Panc1 (cell line): ENCODE data around the gene OR2AK2. TPM values are rescaled to one million over a fixed set of nuclear protein-coding genes. Genes with fewer than 3 reads are reported as not detected.

Experiments
- ATAC-seq: fragments of 200-7000 bp; cut with Tn5 transposase; 2 replicates; pipeline ENCODE4 v1.9.1; 2020; ENCODE audit warnings: mild to moderate bottlenecking, moderate library complexity
- BruUV-seq: library from RNA; stranded (reverse); fragments of 400-500 nt; replicated peaks from 2 replicates; lab custom pipeline; 2021; lab: Mats Ljungman, UMichigan
- CTCF ChIA-PET: fragments of 300-600 bp; sonication (Branson Sonifier 250); formaldehyde crosslinking; loops from one replicate; lab custom pipeline; 2022; ENCODE audit warnings: antibody characterized with exemption; lab: Charles Lee
- POLR2A ChIA-PET: fragments of 300-600 bp; sonication (Branson Sonifier 250); formaldehyde crosslinking; loops from one replicate; lab custom pipeline; 2022; ENCODE audit warnings: antibody characterized with exemption; lab: Charles Lee
- DNase-seq: peaks from one replicate; pipeline ENCODE4 v3.0.0-alpha.2; 2010; ENCODE audit warnings: low read depth, low spot score
- H3K27ac ChIP-seq: 2 replicates; pipeline ENCODE4 v1.5.1; 2011; ENCODE audit warnings: mild to moderate bottlenecking, low read length, inconsistent platforms
- H3K27me3 ChIP-seq: fragments of 200-500 bp; sonication (Bioruptor generic); 2 replicates; pipeline ENCODE4 v1.6.0; 2014; ENCODE audit warnings: low read length, inconsistent platforms; ENCODE audit not compliant: control insufficient read depth, insufficient read depth
- H3K36me3 ChIP-seq: fragments of 200-500 bp; sonication (Bioruptor generic); 2 replicates; pipeline ENCODE4 v1.5.1; 2014; ENCODE audit warnings: inconsistent platforms, mild to moderate bottlenecking, low read length, moderate library complexity; ENCODE audit not compliant: control insufficient read depth, insufficient read depth
- H3K4me1 ChIP-seq: 2 replicates; pipeline ENCODE4 v1.5.1; 2011; ENCODE audit warnings: inconsistent platforms, mild to moderate bottlenecking, low read length, moderate library complexity; ENCODE audit not compliant: control insufficient read depth, insufficient read depth
- H3K4me3 ChIP-seq, 2 experiments: 2 replicates each; pipeline ENCODE4 v1.5.1; 2011 to 2012; ENCODE audit warnings: low read depth in 2 of 2, low read length in 2 of 2, mild to moderate bottlenecking in 2 of 2, inconsistent platforms in 1 of 2, moderate library complexity in 1 of 2
- H3K9me3 ChIP-seq: fragments of 200-500 bp; sonication (Bioruptor generic); 2 replicates; pipeline ENCODE4 v1.5.1; 2014; ENCODE audit warnings: low read depth, mild to moderate bottlenecking, inconsistent platforms, low read length, moderate library complexity; ENCODE audit not compliant: control insufficient read depth, insufficient read depth
- CTCF ChIP-seq: fragments of 450-650 bp; IDR thresholded peaks from 2 replicates; pipeline ENCODE4 v1.5.1; 2017; ENCODE audit warnings: mild to moderate bottlenecking
- POLR2AphosphoS5 ChIP-seq: IDR thresholded peaks from 2 replicates; pipeline ENCODE4 v1.6.1; 2012; ENCODE audit warnings: mild to moderate bottlenecking, low read depth, low read length, moderate library complexity
- REST ChIP-seq, 2 experiments: IDR thresholded peaks; 2 replicates each; pipeline ENCODE4 v1.6.1; 2011 to 2012; ENCODE audit warnings: low read depth in 2 of 2, control low read depth in 1 of 2, low read length in 1 of 2, mild to moderate bottlenecking in 1 of 2, moderate library complexity in 1 of 2; ENCODE audit not compliant: insufficient read depth in 1 of 2
- SIN3A ChIP-seq: IDR thresholded peaks from 2 replicates; pipeline ENCODE4 v1.6.1; 2012; ENCODE audit warnings: low read depth, mild to moderate bottlenecking, low read length, moderate library complexity, borderline replicate concordance; ENCODE audit not compliant: insufficient read depth
- TCF7L2 ChIP-seq: IDR thresholded peaks from 2 replicates; pipeline ENCODE4 v1.6.1; 2011; ENCODE audit warnings: mild to moderate bottlenecking, low read depth, low read length, inconsistent platforms
- in situ Hi-C: cut with HindIII; loops from 2 replicates; pipeline ENCODE4 v1.10.0; 2016; ENCODE audit warnings: low sequenced_read_pairs, low pct_unique_long_range_greater_than_20kb
- intact Hi-C: fragments of 100-400 bp; cut with micrococcal nuclease; formaldehyde crosslinking; loops from one replicate; pipeline ENCODE4 v1.10.0; 2022; ENCODE audit not compliant: unreplicated experiment
- total RNA-seq: library from RNA; stranded (reverse); gene quantifications from one replicate; pipeline ENCODE4 v1.2.1, GENCODE V29; 2021; ENCODE audit not compliant: unreplicated experiment

OR2AK2 gene
- total RNA-seq, 1 experiment from 2014 or later = not detected

- no TSS peak for BruUV-seq
- DNase-seq = no peak
- ChIA-PET CTCF (no interaction called here), POLR2A (no interaction called here)
- Histone ChIP-seq H3K4me3 (no peak overlapping the region), H3K36me3 (no peaks in the 10 kb centered on the region), H3K27ac (no peak overlapping the region), H3K27me3 (no peaks in the 10 kb centered on the region), H3K4me1 (no peaks in the 10 kb centered on the region), H3K9me3 (0 out of 2 replicates have a peak, but pooled peaks cover 3% of the 10 kb centered on the region)
- in situ Hi-C loops = no loop called here
- no peak for TF ChIP-seq SIN3A
- no peak for TF ChIP-seq REST (IDR thresholded peaks at IDR 0.05; ENCODE audit: insufficient read depth in 1 of 2, low read depth in 2 of 2, low read length in 1 of 2)
- TF ChIP-seq CTCF = no peak
- TF ChIP-seq TCF7L2 = no peak
- TF ChIP-seq POLR2AphosphoS5 = no peak
- ATAC-seq = no peak
- intact Hi-C loops = no loop called here
These were observed 31.0 kb upstream of the OR2AK2 start for GRCh38 chr1:247933989-247934388.

- CTCF ChIA-PET = no interaction called here
- no peaks in the 10 kb centered on the region for H3K27me3 ChIP-seq
- H3K27ac ChIP-seq = no peak overlapping the region
- BruUV-seq = no TSS peak
- in situ Hi-C loops (no loop called here), intact Hi-C loops (no loop called here)
- TF ChIP-seq CTCF = no peak
- no peak for TF ChIP-seq REST (IDR thresholded peaks at IDR 0.05; ENCODE audit: insufficient read depth in 1 of 2, low read depth in 2 of 2, low read length in 1 of 2)
- no peak for TF ChIP-seq TCF7L2
- no peak for TF ChIP-seq SIN3A
- no peak for TF ChIP-seq POLR2AphosphoS5
- H3K4me1 ChIP-seq = no peaks in the 10 kb centered on the region
- H3K9me3 ChIP-seq = 0 out of 2 replicates have a peak, but pooled peaks cover 3% of the 10 kb centered on the region
- no peak for ATAC-seq
- no peak overlapping the region for H3K4me3 ChIP-seq
- POLR2A ChIA-PET = no interaction called here
- H3K36me3 ChIP-seq = no peaks in the 10 kb centered on the region
- no peak for DNase-seq
These were observed 29.3 kb upstream of the OR2AK2 start for GRCh38 chr1:247935781-247936180.
